ENCODE data around the gene RAB11FIP2.

The RAB11FIP2 gene

DNA sequence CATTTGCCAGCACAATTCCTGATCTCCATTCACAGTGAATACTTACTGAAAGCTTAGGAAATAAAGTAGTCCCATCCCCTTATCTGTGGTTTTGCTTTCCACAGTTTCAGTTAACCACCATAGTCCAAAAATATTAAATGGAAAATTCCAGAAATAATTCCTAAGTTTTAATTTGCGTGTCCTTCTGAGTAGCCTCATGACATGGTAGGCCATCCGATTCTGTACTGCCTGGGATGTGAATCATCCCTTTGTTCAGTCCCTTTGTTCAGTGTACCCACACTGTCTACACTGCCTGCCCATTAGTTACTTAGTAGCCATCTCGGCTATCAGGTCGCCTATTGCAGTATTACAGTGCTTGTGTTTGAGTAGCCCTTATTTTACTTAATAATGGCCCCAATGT, 14.2 kb downstream of the RAB11FIP2 start:
- no peak for DNase-seq

DNA sequence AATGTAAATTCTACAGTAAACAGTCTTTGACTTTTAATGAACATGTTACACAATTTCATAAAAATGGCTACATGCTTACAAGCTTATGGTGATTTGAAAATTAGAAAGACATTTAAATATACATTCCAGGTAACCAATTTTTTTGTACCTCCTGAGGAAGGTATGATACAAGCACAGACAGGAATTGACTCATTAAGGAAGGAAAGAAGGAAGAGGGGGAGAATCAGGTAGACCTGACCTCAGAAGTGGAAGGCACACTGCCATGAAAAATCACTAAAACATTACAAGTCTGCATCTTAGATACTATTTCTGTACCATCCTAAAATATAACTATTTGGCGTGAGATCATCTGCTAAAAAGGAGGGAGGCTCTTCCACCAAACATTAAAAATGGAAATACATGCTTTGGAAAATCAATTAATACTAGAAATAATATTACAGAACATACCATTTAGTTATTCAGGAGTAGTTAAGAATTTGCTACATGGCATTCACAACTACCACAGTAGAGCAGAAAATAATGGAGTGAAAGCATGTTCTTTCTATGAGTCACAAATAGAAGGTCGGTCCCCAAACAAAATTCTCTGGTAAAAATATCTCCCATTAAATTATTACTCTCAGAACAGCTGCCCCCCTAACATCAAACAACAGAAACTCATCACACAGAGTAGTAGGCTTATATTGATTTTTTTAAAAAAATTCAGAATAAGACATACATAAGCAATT, 15.2 kb downstream of the RAB11FIP2 start:
- DNase-seq, result no peak

DNA sequence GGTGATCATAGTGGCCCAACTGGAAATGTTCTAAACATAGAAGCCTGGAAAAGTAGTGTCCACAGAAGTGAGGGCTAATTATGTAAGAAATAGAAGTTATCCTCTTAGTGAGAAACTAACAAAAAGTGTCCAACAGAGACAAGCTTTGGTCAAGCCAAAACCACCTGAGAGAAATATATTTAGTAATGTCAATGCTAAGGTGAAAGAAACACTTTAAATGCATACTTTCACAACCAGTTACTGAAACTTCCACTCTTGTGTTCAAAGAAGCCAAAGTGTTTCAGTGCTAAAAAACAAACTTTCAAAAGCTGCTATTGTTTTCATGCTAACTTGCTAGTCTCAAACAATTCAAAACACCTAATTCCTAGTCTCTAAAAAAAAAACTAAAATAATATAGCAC, 18.1 kb downstream of the RAB11FIP2 start:
- DNase-seq, result no peak

DNA sequence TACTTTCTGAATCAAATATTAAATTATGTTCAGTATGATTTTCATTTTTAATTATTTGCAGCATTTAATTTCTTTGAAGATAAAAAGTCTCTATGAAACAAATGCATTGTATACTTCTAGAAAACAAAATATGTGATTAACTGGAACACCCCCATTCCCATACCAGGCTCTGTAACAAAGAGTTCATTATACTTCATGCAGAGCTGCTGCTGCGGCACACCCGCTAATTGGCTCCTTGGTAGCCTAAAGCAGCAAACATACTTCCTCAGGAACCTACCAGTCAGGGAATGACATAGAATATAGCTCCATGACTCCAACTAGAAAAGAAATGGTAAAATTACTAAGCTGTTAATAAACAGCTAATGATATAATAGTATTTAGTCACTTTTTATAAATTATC, 19.3 kb downstream of the RAB11FIP2 start:
- no peak for DNase-seq

DNA sequence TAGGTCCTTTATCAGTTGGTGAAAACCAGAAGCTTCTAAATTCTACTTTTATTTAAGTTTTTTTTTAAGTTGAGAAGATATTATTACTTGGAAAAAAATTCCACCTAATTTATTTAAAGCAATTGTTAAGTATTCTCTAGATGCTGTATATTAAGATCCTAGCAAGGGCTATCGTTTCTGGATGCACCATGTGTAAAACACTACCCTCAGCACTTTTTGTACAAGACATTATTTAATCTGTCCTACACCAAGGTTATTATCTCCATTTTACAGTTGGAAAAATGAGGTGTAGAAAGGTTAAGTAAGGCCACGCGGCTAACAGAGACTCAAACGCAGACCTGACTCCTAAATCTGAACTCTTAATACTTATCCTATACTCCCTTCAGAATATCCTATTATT, 19.8 kb downstream of the RAB11FIP2 start:
- no peak for DNase-seq

DNA sequence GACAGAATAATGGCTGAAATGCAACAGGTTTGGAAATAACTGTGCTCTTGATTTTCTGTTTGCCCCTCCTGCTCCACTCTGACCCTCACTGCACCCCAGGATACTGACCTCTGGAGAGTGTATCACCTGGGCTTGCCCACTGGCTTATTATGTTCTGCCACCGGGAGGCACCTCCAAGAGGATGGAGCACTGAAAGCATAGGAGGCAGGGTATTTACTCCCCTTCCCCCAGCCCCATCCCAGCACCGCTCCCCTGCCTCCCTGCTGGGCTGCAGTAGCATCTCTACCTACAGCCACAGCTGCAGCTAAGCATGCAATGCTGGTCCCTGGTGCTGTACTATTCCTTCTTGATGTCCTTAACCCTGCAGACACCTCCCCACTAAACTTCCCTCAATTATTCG, 26.4 kb downstream of the RAB11FIP2 start:
- DNase-seq, result no peak

DNA sequence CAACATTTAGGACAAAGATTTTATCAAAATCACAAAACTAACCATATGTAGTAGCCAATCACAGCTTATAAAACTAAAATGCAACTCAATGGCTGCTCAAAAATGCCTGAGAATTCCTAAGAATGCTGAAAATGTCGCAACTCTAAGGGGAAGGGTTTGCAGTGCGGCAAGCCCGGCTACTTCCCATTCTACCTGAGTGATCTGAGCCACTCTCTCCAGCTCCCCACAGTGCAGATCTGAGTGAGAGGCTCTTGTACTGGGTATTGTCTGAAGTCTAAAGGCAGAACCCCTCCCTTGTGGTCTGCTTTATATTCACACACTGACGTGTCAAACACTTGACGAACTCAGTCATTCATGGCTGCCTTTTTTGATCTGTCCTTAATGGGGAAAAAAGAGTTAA, 28.9 kb downstream of the RAB11FIP2 start:
- no peak for DNase-seq

DNA sequence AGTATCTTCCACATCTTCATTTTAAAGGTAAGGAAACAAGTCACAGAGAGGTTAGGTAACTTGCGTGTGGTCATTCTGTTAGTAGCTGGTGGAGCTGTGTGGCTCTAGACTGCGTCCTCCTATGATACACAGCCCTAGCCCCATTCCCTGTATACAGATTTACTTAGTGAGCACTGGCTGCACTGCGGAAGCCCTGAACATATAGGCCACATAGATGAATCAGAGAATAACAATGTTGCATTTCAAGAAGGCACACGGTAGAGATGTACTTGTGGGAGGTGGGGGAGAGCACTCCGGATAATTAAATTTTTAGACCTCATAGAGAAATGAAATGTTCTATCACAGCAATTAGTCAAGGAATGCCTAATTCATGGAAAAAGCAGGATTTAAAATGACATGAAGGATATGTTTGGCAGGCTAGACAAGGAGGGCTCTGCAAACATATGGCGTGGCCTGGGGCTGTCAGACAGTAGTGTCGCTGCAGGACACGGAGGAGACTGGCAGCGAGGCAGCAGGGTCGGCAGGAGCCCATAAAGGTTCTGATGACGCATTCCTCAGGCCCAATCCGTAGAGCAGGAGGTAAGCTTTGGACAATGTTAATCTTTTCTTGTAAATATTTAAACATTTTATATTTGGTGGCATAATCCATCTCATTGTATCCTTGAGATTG, 29.5 kb downstream of the RAB11FIP2 start:
- DNase-seq, result no peak

DNA sequence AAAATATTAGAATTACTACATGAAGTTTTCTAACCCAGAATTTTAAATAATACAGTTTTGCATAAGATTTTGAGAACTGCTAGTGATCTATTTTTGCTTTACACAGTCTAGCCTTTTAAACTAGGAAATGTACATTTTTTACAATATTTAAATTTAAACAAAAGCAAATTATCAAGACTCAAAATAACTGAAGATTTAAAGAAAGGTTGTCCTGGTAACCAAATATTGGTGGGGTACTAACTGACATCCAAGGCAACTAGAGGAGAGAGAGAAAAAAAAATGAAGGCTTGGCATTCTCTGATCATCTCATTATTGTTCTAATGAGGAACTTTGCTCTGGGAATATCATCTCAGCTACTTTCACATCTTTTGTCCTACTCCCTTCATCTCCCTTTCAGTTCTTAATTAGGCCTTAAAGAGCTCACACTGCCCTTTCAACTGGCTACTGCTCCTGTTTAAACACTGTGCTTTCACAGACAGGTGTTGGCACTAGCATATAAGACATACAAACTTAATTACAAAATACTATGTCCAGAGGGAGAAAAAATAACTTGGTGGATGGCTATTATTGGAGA, 33.7 kb downstream of the RAB11FIP2 start:
- DNase-seq, result no peak

DNA sequence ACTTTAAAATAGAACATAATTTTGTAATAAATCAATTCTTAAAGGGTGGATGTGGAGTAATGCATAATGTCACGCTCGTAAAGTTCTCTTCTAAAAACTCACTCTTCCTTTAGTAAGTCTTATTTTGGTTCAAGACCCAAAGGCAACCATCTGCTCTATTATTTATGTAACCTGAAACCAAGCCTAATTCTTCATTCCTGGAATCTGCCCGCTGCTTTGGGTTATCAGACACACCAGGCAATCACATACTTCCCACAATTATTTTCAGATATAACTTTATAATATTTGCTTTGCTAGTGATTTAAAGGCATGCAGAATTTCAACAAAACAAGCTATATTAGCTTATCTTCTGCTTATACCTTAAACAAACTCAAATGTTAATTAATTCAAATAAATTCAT, 39.0 kb downstream of the RAB11FIP2 start:
- no peak for DNase-seq

DNA sequence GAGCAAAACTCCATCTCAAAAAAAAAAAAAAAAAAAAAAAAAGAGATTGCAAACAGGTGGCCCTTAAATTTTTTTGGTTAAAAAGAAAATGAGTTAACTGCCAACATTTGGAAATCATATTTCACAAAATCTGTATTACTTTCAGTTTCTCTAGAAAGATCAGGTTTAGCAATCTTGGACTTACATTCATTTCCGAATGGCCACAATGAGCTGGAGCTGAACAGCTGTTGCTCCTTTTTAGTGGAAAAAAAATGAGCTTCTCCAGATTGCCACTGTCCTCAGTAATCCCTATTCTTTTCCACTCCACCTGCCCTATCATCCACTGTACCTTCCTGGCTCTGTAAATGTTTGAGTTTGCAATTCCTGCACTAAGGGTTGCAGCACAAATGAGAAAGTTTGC, 43.6 kb downstream of the RAB11FIP2 start:
- DNase-seq, result no peak

DNA sequence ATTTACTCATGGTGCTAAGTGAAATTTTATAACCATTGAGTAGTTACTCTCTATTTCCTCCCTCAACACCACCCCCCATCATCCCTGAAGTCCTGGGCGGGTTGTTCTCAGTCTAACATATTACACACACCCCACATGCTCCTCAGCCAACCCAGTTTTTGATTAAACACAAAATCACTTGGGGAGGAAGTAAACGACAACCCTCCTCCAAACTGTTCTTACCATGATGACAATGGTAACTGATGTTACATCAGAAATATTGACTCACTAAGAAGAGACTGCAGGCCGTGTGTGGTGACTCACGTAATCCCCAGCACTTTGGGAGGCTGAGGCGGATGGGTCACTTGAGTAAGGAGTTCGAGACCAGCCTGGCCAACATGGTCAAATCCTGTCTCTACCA, 44.2 kb downstream of the RAB11FIP2 start:
- DNase-seq, result no peak

DNA sequence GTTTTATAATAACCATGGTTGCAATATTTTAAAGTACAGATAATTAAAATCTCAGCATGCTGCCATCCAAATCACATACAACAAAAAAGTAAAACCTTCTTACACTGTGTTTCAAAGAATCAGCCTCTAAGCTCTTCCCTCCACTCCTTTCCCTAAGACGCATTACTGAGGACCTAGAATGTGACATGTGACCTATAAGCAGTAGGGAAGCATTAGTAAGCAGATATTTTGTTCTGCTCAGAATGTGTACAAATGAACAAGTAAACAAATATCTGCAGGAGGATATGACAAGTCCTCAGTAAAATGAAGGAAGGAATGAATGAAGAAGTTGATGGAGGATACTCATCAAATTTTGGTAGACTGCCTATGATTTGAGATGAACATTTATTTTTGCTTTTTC, 49.1 kb downstream of the RAB11FIP2 start:
- DNase-seq, result no peak

DNA sequence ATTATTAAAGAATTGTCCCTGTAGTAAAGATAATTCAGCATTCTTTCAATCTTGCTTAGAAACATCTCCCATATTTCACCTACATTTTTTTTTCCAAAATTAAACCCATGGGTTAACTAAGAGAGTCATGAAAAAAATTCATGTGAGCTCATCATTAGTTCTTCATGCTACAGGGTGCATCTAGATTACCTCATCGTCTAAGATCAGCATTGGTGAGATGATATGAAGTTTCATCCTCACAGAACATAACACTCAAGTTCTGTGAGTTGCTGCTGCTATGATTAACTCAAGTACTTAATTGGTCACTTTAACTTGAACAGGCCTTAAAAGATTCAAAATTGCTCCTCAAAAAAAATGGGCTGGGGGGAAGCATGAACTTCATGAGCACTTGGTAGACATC, 50.0 kb downstream of the RAB11FIP2 start:
- no peak for DNase-seq

DNA sequence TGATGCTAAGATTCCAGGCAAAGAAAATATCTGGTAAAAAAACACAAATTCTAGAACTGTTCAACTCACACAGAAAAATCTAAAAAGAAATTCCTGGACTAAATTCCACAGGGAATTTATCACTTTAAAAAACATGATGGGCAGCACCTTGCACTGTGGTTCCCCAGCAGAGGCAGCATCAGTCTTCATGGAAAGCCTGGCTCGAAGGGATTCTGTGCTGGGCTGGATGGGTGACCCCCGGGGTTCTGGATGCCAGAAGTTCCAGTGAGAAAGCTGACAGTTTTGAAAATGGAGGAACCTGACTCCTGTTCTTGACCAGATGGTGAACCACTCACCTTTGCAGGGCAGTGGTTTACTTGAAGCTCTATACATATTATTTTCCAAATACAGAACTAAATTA, 52.0 kb downstream of the RAB11FIP2 start:
- no peak for DNase-seq

DNA sequence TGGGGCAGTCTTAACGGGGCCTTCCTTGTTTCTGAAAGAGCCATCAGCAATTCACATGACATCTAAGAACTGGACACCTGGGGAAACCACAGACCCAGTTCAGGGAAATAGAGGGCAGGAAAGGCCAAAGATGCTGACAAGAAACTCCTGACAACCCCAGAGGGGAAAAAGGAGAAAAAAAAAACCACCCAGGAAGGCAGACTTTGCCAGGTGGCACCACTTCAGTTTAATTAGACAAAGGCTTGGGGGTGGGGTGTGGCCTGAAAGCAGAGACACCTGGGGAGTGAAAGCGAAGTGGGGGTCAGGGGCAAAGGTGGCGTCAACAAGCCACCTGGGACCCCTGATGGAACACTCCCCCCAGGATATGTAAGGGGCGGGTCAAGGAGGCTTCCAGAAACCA, 53.6 kb downstream of the RAB11FIP2 start:
- no peak for DNase-seq

DNA sequence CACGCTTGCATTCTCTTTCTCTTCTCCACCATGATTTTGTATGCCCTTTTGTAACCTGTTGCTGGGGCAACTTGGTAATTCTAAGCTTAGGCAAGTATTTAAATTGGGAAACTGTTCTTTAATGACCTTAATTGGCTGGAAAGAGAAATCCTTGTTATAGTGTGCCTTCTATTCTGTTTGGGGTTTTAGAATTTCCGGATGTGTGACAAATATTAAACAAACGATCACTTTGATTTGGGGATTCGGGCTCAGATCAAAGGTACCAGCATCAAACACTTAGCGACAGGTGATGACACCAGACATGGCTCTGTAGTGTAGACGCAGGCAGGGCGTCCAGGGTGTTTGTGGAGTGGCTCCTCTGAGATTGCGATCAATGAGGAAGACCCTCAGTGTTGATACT, 55.0 kb downstream of the RAB11FIP2 start:
- no peak for DNase-seq

DNA sequence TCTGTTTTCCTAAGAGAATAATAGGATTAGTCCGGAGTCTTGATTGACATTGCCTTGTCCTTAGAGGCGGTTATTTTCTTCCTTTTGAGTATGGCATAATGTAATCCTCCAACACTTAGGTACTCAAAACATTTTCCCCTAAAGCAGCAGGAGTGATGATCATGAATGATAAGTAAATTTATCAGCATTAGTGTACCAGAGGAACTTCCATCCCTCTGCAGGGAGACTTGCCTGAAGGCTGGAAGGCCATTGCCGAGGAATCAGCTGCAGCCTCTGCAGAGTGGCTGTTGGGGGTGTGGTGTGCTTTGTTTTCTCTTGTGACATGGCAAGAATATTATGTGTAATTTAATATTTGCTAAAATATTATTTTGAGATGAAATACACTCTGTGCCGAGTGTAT, 56.8 kb downstream of the RAB11FIP2 start:
- no peak for DNase-seq

DNA sequence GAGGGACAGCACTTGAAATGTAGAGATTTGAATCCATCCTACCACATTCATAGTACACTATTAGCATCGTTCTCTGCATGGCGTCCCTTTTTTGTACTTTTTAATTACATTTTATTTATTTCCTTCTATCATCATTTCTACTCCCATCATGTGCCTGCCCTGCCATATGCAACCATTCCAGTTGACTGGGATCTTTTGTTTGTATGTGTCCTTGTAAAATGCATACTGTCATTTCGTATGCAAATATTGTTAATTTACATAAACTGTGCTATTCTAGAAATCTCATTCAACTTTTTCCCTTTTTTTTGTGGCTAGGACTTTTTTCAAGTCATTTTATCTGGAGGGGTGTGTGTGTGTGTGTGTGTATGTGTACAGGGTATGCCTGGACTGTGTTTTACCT, 57.9 kb downstream of the RAB11FIP2 start:
- DNase-seq, result no peak

DNA sequence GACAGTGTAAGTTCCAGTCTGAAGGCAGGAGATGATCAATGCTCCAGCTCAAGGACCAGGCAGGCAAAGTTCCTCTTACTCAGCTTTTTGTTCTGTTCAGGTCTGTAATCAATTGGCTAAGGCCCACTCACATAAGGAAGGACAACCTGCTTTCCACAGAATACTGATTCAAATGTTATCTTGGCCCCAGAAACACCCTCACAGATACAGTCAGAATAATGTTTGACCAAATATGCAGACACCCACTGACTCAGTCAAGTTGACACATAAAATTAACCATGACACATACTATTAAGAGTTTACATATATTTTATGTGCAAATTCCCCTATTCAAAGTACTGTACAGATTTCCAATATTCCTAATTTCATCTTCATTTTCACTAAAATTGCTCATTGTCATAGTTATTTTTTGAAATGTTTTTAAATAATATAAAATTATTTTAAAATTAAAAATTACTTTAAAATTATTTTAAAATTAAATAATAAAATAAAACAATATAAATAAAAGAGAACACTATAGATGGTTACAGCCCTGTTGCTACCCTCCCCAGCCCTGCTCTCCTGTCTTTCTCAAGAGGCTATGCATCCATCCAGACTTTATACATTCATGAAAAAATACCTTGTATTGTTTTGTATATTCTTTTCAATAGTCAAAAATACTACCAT, 59.4 kb downstream of the RAB11FIP2 start:
- DNase-seq, result no peak

DNA sequence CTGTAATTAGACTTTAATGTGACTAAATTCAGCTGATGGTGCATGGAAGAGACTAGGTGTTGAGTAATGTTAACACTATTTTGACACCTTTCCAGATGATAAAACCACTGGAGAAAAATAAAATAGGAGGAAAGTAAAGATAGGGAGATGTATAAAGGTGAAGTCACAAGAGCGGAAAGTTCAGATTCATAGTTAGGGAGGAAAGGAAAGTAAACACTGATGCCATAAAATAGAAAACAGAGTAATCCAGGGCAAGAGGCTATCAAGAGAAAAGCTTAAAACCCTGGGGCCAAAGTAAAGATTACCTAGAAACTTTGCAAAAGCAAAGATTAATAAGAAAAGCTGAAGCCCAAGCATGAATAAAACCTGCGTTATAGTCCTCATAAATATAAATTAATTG, 62.8 kb downstream of the RAB11FIP2 start:
- no peak for DNase-seq

DNA sequence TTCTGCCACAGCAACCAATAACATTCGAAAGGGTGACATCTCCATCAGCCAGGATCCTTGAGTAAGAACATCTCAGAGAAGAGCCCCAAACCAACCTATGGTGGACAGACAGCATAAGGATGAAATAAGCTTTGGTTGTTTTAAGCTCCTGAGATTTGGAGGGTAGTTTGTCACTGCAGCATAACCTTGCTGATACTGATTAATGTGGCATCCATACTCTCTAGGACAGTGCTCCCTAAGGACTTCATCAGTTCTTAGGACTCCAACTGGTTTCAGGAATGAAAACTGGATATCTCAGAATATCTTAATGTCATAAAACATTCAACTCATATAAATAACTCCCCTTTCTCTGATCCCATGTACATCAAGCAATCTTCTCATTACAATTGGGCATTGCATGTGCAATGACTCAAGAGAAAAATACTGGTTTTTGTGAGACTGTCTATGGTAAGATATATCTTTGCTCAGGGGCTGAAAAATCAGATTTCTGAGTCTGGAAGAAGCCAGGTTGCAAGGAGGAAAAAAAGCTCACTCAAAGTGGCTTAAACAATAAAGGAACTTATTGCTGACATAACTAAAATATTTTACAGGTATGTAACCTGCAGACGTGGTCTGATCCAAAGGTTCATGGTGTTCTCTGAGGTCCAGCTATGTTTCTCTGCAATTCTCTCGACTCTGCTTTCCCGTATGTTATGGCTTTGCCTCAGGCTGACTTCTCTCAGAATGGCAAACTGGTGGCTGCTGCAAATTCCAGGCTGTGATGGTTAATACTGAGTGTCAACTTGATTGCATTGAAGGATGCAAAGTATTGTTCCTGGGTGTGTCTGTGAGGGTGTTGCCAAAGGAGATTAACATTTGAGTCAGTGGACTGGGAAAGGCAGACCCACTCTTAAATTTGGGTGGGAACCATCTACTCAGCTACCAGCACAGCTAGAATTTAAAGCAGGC, 65.7 kb downstream of the RAB11FIP2 start:
- no peak for DNase-seq

DNA sequence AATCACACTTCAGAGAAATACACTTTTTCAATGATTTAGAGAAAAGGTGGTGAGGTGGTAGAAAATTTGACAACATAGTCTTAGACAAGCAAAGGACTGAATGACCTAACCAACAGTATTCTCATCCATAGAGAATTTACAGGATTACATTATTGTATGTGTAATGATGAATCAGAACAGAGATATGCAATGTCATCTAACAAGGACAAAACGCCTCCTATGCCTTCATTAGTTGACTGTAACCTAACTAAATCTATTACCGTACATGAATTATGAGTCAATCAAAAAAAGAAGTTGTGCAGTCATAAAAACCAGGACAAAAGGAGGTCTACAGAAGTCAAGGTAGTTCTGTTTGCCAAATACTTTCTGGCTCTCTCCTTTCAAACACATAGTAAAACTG, 66.5 kb downstream of the RAB11FIP2 start:
- DNase-seq, result no peak
